8988T (cell line): ENCODE results near the gene TAX1BP3.

Source experiments
- DNase-seq: peaks from one replicate; pipeline ENCODE4 v3.0.0; 2011

The TAX1BP3 gene

DNA sequence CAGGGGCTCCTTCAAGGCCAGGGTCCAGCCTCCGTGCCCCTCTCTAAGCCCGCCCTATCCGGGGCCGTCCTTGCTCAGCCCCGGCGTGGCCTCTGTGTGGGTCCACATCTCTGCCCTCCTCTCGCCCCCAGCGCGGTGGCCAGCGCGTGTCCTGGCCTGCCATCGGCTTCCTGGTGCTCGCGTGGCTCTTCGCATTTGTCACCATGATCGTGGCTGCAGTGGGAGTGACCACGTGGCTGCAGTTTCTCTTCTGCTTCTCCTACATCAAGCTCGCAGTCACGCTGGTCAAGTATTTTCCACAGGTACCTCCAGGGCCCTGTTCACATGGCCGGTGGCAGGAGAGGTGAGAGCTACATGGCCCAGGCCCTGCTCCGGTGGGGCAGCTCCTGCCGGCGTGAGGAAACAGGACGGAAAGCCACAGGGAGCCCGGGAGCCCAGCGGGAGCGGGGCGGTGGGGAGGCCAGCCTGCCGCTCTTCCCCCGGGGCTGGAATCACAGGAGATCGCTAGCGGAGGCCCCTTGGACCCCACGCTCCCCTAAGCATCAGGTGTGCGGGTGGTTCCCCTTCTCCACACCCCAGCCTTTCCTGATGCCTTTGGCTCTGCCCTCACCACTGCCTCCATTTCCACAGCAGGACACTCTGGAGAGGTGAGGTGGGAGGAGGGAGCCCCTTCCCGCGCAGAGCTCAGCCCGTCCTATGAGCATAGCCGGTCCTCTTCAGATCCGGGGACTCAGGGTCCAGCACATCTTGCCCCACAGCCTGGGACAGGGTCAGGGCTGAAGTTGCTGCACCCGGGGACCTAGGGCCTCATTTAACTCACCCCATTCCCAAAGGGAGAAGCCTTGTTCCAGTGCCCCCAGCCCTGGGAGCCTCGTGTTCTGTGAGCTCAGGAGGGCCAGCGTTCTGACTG is 10.2 kb downstream of the TAX1BP3 start:
- DNase-seq = no peak

GRCh38 chr17:3657588-3657869 is 10.8 kb downstream of the TAX1BP3 start:
- DNase-seq = no peak

DNA sequence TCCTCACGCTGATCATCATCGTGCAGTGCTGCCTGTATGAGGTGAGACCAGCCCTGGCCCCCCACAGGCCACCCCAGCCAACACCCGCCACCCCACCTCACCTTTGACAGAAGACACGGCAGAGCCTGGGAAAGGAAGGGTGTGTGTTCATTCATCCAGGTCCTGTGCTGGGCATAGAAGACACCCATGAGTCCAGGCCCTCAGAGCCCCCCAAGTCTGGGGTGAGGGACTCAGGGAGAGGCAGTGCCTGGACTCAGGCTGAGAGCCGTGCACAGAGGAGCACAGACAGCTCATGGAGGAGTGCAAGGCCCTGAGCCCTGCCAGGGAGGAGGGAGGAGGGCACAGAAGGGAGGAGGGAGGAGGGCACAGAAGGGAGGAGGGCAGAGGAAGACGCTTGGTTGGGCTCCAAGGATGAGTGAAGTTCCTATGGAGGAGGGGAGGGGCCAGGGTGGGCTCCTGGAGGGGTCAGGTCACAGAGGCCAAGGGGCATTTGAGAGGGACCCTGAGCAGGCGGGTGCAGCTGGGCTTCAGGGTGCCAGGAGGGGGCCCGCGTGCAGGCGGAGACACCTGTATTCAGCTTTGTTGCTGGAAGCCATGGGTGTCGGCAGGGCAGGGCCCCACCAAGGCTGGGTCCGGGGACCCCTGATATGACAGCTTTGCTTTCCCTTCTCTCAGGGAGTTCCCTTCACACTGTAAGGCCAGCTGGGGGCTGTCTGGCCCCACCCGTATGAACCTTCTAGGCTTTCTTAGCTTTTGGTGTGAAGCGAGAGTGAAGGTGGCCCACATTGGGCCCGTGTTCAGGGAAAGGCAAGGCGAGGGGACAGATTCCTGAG is 11.4 kb downstream of the TAX1BP3 start:
- DNase-seq = no peak

DNA sequence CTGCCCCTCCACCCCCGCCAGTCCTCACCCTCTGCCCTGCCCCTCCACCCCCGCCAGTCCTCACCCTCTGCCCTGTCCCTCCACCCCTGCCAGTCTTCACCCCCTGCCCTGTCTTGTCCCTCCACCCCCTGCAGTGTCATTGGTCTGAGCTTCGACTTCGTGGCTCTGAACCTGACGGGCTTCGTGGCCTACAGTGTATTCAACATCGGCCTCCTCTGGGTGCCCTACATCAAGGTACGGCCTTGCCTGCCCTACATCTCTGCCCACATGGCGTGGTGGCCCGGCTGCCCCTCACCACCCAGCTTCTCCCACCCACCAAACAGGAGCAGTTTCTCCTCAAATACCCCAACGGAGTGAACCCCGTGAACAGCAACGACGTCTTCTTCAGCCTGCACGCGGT is 12.0 kb downstream of the TAX1BP3 start:
- DNase-seq = no peak

DNA sequence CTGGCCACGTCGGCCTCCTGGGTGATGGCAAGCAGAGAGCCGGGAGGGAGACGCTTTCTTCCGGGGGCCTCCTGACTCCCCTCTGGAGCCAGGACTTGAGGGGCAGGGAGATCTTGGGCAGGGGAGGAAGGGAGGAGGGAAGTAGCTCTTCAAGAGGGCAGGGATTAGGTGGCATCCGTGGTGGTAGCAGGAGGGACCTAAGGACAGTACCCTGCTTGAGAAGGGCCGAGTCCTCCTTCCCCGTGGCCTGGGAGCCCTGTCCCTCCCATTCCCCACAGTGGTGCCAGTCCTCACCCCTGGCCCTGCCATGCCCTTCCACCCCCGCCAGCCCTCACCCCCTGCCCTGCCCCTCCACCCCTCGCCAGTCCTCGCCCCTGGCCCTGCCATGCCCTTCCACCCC is 12.6 kb downstream of the TAX1BP3 start:
- no peak for DNase-seq

- peak; percentile 64 for DNase-seq
Measured at GRCh38 chr17:3647769-3648555, 20.4 kb downstream of the TAX1BP3 start.

DNA sequence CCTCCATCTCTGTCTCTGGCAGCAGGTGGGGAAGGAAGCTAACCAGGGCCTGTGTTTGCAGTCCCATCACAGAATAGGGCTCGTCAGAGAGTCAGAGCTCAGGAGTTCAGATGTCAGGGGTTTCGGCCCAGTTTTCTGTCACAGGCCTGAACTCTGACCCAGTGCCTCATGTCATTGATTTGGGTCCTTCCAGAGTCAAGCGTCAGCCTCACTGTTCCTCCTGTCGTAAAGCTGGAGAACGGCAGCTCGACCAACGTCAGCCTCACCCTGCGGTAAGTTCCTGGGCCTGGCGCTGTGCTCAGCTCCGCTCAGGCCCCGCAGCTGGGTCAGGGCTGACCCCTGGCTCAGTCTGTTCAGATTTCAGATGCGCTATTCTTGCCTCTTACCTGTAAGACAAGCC is 21.1 kb downstream of the TAX1BP3 start:
- DNase-seq = no peak

DNA sequence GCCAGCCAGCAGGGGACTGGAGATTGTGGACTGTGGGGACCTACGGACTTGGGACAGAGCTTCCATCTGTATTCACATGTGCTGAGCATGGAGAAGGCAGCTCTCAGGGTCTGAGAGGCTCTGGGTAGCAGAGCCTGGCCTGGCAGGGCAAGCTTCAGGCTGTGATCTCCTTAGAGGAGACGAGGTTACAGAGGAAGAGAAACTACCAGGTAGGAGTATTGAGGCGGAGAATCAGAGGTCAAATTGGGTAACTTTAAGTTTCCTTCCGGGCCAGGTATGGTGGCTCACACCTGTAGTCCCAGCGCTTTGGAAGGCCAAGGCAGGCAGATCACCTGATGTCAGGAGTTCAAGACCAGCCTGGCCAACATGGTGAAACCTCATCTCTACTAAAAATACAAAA is 23.1 kb downstream of the TAX1BP3 start:
- DNase-seq = no peak

DNA sequence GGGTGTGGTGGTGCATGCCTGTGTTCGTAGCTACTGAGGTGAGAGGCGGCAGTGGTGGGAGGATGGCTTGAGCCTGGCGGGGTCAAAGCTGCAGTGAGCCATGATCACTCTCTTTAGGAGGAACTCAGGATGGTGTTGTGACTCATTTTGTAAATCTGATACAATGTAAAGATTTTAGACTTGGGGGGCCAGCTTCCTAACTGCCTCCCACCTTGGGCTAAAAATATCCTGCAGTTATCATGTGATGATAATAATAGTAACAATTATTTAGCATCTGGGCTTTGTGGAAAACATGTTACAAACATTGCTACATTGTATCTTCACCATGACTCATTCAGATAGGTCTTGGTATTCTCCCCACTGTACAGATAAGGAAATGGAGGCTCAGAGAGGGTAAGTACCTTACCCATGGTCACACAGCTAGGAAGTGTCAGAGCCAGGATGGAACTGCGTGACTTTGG is 24.5 kb downstream of the TAX1BP3 start:
- no peak for DNase-seq

DNA sequence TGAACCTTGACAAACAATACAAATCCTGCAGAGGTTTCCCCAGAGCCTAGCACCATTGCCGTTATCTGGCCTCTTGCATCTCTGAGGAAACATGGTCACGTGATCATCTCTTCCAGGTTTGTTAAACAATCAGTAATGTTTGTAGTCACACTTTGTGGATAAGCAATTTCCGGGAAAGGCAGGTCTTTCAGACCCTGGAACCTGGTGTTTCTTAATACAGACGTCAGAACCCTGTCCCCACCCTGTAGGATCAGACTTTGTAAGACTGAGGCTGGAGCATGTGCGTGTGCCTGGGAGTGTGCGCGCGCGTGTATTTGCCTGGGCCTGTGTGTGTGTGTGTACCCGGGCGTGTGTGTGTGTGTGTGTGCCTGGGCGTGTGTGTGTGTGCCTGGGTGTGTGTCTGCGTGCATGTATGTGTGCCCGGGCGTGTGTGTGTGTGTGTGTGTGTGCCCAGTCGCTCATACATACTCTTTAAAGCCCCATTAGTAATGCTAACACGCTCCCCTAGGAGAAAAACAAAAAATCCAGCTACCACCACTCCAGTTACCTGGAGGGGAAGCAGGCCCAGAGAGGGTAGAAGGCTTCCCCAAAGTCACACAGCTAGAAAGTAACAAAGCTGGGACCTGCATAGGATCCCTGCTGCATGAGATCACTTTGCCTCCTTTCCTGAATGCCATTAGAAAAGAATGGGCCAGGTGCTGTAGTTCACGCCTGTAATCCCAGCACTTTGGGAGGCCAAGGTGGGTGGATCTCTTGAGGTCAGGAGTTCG is 26.5 kb downstream of the TAX1BP3 start:
- no peak for DNase-seq

DNA sequence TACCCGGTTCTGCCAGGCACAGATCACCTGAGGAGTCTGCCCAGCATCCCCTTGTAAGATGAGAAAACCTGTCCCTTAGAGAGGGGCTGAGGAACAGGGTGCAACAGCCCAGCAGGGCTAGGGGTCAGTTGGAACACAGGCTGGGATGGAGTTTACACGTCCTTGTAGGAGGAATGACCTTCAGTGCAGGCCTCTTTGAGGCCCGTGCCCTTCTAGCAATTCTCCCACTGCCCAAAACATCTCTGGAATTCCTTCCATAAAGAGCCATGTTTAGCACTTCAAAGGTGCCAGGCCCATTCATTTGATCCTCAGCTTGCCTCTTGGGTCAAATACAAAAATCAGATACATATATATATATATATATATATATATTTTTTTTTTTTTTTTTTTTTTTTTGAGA is 27.4 kb downstream of the TAX1BP3 start:
- no peak for DNase-seq

GRCh38 chr17:3639981-3640596 is 28.3 kb downstream of the TAX1BP3 start:
- DNase-seq = no peak

DNA sequence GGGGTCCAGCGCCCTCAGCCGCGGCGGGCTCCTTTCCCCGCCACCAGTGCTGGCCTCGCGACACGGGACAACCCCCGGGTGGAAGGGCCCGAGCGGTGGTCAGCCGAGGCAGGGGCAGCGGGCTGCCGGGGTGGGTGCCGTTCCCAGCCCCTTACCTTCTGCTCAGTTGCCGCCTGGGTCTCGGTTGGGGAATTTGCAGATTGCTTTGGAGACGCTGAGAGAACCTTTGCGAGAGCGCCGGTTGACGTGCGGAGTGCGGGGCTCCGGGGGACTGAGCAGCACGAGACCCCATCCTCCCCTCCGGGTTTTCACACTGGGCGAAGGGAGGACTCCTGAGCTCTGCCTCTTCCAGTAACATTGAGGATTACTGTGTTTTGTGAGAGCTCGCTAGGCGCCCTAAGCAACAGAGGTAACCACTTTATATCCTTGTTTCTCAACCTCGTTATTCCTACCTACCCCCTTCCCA is 31.4 kb downstream of the TAX1BP3 start:
- DNase-seq = no peak

DNA sequence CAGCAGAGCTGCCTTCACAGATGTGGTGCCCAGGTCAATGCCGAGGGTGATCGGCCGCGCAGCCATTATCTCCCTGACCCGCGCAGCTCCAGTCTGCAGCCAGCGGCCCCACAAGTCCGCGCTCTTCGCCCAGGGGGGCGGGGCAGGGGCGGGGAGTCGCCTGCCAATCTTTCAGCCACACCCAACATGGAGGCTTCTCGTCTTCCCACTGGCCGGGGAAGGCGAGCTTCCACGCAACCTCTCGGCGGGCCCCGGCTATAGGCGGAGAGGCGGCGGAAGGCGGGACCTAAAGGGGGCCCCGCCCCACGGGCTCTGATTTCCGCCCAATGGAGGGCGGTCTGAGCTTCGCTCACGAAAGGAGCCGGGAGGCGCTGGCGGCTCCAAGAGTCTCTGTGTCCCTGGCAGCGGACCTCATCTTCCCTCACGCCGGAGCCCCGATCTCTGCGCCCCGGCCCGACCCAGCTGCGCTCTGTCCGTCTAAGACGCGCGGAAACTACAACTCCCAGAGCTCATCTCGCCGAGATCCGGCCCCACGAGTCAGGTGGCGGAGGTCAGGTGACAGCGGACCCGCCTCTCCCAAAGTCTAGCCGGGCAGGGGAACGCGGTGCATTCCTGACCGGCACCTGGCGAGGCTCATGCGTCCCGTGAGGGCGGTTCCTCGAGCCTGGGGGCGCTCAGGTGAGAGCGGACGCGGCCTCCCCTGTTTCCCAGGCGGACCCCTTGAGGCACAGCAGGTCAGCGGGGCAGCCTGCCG is 32.0 kb downstream of the TAX1BP3 start, which contains the start of the genes CTNS and SHPK:
CTNS (plus strand) TSS at position 607 of the 754 bp plus-strand sequence. CDS start 3,447 bp downstream, outside the sequence.
SHPK (minus strand) TSS at position 97 of the 754 bp plus-strand sequence; CDS start at position 66, 31 bp downstream.
- DNase-seq = peak; percentile 89

DNA sequence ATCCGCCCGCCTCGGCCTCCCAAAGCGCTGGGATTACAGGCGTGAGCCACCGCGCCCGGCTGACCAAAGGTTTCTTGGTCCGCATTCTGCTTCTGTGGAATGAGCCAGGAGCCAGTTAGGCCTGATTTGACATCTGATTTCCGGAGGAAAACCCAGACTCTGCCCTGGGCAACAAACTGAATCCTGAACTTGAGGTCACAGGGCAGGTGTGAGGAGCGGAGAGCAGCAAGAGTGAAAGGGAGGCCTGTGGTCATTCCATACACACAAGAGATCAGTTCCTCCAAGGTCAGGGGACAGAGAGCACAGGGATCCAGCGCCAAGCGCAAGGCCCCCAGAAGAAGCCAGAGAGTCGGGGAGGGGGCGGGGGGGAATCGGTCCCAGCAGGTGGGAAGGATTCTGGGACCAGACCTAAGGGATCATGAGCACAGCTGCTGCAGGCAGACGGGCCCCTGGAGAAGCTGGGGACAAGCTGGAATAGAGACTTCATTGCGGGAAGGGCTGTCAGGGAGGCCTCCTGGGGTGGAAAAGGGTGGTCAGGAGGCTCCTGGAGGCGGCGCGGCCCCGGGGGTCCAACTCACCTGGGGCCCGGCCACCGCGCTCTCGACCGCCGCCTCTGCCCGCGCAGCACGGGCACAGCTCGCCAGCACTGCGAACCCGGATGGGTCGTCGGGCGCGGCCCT is 32.8 kb downstream of the TAX1BP3 start:
- DNase-seq = no peak

GRCh38 chr17:3632287-3632686 is 36.1 kb downstream of the TAX1BP3 start:
- no peak for DNase-seq

- no peak for DNase-seq
Measured at GRCh38 chr17:3630781-3631180, 37.6 kb downstream of the TAX1BP3 start.

GRCh38 chr17:3627769-3628167 is 40.6 kb downstream of the TAX1BP3 start:
- no peak for DNase-seq

DNA sequence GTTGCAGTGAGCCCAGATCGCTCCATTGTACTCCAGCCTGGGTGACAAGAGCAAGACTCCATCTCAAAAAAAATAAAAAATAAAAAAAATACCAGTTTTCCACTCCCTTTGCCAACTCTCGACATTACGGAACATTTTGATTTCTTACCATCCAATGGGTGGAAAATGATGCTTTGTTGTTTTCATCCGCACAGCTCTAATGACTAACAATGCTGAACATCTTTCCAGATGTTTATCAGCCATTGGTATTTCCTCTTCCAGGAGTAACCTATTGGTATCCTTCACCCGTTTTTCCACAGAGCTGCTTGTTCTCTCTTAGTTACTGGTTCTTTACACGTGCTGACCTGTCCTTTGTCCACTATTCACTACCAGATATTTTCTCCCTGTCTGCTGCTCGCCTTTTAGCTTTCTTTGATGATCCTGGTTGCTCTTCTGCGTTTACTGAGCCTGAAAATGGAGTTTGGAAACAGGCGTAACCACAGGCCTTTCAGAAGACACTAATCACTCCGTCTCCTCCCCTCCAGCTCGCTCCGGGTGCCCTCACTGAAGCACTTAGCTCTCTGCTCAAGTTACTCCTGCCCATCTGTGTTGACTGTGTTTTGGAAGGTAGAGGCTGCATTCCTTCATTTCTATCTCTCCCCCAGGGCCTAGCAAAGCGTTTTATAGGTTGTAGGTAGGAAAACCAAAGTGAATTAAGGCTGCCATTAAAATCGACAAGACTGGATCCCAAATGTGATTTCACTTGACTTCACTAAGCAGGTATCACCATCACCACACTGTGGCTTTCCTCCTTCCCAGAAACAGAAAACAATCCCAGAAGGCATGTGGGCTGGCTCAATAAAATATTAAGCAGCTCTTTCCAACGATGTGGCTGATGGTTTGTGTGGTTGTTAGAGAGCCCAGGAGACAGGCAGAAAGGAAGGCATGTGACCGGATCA is 41.3 kb downstream of the TAX1BP3 start:
- DNase-seq = no peak
